Ectodermal cell (in vitro differentiated cells): ENCODE data around the gene ANKRD33B.

Source experiments
- H3K27ac ChIP-seq: 2 replicates; pipeline ENCODE4 v1.7.0; 2013; ENCODE audit warnings: mild to moderate bottlenecking, low read depth, low read length; ENCODE audit not compliant: insufficient read depth, poor library complexity, severe bottlenecking
- H3K27me3 ChIP-seq: 2 replicates; pipeline ENCODE4 v1.7.0; 2013; ENCODE audit warnings: mild to moderate bottlenecking, low read length; ENCODE audit not compliant: insufficient read depth, control insufficient read depth, poor library complexity, severe bottlenecking
- H3K36me3 ChIP-seq: one replicate; pipeline ENCODE4 v1.7.0; 2013; ENCODE audit warnings: low read length; ENCODE audit not compliant: control insufficient read depth, insufficient read depth
- H3K4me1 ChIP-seq: one replicate; pipeline ENCODE4 v1.7.0; 2013; ENCODE audit warnings: low read length; ENCODE audit not compliant: control insufficient read depth, insufficient read depth
- H3K4me3 ChIP-seq: 2 replicates; pipeline ENCODE4 v1.7.0; 2013; ENCODE audit warnings: low read depth, low read length, control low read depth; ENCODE audit not compliant: insufficient read depth
- H3K9me3 ChIP-seq: 2 replicates; pipeline ENCODE4 v1.7.0; 2013; ENCODE audit warnings: mild to moderate bottlenecking, low read length, moderate library complexity; ENCODE audit not compliant: control insufficient read depth
- WGBS, 2 experiments: methylation state at CpG; one replicate each; pipeline ENCODE4 v1.1.7; 2013; ENCODE audit warnings: missing lambda C conversion rate in 2 of 2; 5-methylcytosine and 5-hydroxymethylcytosine counted together

The ANKRD33B gene

DNA sequence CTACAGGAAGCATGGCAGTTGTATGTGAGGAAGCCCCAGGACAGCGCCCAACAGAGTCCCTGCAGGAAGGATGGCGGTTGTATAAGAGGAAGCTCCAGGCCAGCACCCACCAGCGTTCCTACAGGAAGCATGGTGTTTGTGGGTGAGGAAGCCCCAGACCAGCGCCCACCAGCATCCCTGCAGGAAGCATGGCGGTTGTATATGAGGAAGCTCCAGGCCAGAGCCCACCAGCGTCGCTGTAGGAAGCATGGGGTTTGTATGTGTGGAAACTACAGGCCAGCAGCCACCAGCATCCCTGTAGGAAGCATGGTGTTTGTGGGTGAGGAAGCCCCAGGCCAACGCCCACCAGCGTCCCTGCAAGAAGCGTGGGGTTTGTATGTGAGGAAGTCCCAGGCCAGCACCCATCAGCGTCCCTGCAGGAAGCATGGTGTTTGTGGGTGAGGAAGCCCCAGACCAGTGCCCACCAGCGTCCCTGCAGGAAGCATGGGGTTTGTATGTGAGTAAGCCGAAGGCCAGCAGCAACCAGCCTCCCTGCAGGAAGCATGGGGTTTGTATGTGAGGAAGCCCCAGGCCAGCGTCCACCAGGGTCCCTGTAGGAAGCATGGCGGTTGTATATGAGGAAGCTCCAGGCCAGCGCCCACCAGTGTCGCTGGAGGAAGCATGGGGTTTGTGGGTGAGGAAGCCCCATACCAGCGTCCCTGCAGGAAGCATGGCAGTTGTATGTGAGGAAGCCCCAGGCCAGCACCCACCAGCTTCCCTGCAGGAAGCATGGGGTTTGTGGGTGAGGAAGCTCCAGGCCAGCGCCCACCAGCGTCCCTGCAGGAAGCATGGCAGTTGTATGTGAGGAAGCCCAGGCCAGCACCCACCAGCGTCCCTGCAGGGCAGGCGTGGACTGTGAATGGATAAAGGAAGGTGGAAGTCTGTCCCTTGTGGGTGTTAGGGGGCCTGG is 118.1 kb downstream of the ANKRD33B start:
- Histone ChIP-seq H3K36me3 (peaks cover 26% of the 10 kb centered on the region), H3K27me3 (no peaks in the 10 kb centered on the region), H3K27ac (no peak overlapping the region), H3K4me1 (no peaks in the 10 kb centered on the region), H3K4me3 (no peak overlapping the region), H3K9me3 (no peaks in the 10 kb centered on the region)
- WGBS, 2 experiments: 96% methylated on average over 22 of the region's 22 CpGs

DNA sequence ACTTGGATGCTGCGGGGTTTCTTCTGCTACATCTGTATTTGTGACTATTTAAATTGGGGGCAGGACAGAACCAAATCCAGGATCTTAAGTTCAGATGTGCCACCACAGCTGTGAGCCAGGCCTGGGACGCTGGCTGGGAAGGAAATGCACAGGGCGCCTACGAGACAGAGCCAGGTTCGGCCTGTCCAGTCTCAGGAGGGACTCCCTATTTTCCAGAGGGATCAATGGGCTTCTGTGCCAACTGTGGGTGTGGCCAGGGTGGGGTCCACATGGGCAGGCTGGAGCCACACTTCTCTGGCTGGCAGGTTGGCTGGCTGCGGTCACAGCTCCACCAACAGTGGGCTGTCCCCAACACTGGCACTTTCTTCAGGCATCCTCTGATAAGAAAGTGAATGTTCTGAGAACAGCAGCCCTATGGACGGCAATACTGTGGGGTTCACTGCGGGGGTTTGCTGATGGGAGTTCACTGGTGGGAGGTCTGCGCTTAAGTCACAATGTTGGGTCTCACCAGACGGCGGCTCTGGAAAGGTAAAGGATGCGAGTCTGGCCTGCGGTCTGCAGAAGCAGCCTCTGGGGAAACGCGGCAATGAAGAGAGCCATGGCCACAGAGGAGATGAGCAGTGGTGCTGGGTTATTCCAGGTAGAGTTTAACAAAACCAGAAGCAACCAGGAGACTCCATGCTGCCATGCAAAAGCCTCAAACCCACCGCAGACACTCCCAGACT is 119.1 kb downstream of the ANKRD33B start:
- Histone ChIP-seq H3K27ac (no peak overlapping the region), H3K27me3 (no peaks in the 10 kb centered on the region), H3K4me3 (no peak overlapping the region), H3K9me3 (no peaks in the 10 kb centered on the region), H3K4me1 (no peaks in the 10 kb centered on the region), H3K36me3 (peaks cover 20% of the 10 kb centered on the region)
- 97% methylated on average over 16 of the region's 16 CpGs for WGBS, 2 experiments

DNA sequence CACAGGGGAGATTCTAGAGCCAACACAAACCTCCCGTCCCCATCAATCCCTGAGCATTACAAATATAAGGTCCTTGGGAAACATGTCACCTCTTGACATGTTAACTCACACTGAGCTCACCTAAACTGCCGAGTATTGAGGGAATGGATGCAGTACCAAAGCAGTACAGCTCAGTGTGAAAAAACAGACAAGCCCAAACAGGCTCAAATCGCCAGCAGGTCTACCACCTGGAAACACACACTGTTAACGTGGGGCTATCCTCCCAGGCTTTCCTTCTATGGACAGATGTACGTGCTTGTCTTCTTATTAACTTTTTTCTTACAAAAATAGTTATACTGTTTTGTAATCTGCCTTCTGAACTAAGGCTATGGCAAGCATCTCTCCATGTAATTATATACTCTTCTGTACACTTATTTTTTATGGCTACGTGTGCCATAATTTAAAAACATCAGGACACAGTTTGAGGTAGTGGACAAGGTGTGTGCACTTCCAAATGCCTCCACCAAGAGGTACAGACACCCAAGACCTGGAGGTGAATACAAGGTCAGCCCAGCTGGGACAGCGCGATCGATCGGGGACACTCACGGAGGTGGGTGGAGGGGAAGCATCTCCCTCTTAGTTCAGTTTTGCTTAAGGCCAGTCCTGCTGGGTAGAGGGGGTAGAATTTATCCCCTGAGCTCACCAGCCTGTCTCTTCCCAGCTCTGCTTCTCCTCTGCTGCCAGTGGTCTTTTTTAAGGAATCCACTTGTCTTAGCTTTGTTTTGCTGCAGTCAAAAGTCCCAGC is 120.6 kb downstream of the ANKRD33B start:
- no peaks in the 10 kb centered on the region for H3K4me1 ChIP-seq
- peaks cover 16% of the 10 kb centered on the region for H3K36me3 ChIP-seq
- no peak overlapping the region for H3K27ac ChIP-seq
- no peak overlapping the region for H3K4me3 ChIP-seq
- 91 to 94% methylated on average over 11 of the region's 11 CpGs for WGBS, 2 experiments
- H3K27me3 ChIP-seq: no peaks in the 10 kb centered on the region
- H3K9me3 ChIP-seq: no peaks in the 10 kb centered on the region

DNA sequence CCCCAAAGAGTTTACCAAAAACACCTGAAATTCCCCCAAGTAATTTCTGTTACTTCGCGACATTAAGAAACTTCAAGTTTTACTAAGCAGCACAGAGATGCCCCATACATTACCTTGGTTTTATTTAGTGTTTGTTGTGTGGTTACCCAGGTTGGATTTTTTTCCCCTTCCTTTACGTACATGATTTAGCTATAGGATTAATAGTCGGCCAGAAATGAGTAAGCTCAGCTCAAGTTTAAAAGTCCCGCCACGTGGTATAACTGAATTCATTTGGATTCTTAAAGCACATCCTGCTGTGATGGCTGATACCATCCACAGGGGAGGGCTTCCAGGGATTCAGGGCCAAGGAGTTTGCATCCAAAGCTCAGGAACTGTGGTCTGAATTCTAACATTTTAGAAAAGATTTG is 121.2 kb downstream of the ANKRD33B start:
- WGBS, 2 experiments: 78 to 80% methylated on average over 6 of the region's 6 CpGs
- Histone ChIP-seq H3K27me3 (no peaks in the 10 kb centered on the region), H3K4me3 (no peak overlapping the region), H3K9me3 (no peaks in the 10 kb centered on the region), H3K36me3 (peaks cover 10% of the 10 kb centered on the region), H3K27ac (no peak overlapping the region), H3K4me1 (no peaks in the 10 kb centered on the region)

DNA sequence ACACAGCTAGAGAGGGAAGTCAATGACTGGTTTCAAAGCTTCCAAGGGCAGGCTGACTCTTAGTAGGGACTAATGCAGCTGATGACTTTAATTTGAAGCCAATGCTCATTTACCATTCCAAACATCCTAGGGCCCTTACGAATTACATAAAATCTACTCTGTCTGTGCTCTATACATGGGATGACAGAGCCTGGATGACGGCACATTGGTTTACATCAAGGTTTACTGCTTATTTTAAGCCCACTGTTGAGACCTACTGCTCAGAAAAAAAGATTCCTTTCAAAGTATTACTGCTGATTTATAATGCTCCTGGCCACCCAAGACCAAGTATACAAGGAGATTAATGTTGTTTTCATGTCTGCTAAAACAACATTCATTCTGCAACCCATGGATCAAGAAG is 123.0 kb downstream of the ANKRD33B start:
- no peaks in the 10 kb centered on the region for H3K36me3 ChIP-seq

DNA sequence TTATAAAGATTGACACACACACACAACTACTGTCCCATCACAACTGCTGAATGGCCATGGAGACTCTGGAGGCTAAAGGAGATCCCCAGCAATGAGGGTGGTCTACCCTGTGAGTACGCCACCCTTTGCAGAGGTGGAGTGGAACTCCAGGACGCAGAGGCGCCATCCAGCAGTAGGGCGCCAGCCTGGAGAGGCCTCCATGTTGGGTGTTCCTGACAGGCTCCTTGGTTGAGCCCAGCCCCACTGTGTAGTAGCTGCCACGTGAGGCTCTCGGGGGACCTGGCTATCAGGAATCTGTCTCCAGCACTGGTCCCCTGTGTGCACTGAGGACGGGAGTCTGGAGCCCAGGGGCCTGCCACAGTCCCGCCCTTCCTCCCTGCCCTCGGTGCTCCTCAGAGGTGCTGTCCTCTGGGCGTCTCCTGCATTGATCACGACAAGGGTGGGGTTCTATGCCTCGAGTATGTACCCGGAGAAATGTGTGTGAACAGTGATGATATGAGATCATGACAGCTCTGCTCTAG is 124.8 kb downstream of the ANKRD33B start:
- H3K27me3 ChIP-seq: no peaks in the 10 kb centered on the region
- H3K27ac ChIP-seq: no peak overlapping the region
- H3K9me3 ChIP-seq: no peaks in the 10 kb centered on the region
- H3K36me3 ChIP-seq: no peaks in the 10 kb centered on the region
- WGBS, 2 experiments: 95 to 96% methylated on average over 13 of the region's 13 CpGs
- H3K4me3 ChIP-seq: no peak overlapping the region
- no peaks in the 10 kb centered on the region for H3K4me1 ChIP-seq

More for the DNA sequence above, 123.0 kb downstream of the ANKRD33B start:
- Histone ChIP-seq H3K27ac (no peak overlapping the region), H3K4me1 (no peaks in the 10 kb centered on the region), H3K27me3 (no peaks in the 10 kb centered on the region), H3K9me3 (no peaks in the 10 kb centered on the region), H3K4me3 (no peak overlapping the region)
- WGBS, 2 experiments: 89 to 96% methylated on average over 2 of the region's 2 CpGs

DNA sequence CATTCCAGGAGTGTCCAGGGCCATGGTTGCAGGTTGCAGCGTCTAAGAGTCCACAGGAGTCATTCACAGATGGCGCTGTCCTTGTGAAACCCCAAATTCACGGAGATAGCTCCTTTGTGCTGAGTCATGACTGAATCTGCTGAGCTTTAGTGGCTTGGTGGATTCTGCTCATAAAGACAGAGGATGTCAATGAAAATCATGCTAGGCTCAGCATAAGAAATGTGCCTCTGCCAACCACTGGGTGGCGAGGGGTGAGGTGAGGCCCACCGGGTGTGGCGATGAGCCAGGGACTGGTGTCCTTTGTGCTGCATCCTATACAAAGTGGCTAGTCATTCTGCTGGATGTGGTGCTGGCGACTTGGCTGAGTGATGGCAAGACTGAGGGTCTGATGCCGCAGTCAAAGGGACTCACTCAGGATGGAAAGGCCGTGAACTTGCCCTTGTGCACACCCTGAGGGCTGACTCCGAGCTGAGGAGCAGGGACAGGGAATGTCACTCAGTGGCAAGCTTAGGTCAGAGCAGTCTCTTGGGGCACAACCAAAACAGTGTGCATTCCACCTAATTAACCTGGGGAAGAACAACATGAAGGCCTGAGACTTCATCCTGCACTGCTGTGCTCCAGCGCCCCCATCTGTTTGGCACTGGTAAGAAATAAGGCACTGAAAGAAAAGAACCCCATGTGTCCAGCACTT is 125.7 kb downstream of the ANKRD33B start:
- Histone ChIP-seq H3K4me3 (no peak overlapping the region), H3K9me3 (no peaks in the 10 kb centered on the region), H3K36me3 (no peaks in the 10 kb centered on the region), H3K4me1 (no peaks in the 10 kb centered on the region), H3K27ac (no peak overlapping the region), H3K27me3 (no peaks in the 10 kb centered on the region)
- WGBS, 2 experiments: 83 to 85% methylated on average over 11 of the region's 11 CpGs

DNA sequence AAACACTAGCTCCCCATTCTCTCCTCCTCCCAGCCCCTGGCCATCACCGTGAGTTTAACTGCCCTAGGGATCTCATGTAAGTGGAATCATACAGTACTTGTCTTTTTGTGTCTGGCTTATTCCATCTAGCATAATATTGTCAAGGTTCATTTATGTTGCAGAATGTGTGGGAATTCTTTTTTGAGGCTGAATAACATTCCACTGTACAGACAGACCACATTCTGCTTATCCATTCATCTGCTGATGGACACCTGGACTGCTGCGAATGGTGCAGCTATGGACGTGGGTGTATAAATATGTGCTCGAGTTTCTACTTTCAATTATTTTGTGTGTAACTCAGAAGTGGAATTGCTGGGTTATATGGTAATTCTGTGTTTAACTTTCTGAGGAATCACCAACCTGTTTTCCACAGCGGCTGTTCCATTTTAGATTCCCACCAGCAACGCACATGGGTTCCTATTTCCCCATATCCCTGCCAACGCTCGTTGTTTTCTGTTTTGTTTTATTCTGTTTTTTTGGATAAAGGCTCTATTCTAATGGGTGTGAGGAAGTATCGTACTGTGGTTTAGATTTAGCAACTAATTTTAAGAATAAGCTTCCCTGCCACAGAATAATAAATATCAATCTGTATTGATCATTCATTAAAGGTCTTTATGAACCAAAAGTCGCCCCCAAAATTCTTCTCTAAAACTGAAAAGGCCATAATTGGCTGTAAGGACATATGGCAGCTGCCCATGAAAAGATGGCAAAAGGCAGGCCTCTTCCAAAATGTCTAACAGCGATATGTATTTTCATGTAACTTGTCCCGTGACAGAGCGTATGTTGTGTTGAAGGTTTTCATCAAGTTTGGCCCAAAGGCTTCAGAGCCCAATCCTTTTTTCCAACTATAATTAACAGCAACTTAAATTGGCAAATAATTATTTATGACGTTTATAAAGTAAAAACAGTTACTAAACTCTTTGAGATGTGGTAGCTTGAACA is 126.9 kb downstream of the ANKRD33B start:
- Histone ChIP-seq H3K27me3 (no peaks in the 10 kb centered on the region), H3K4me1 (no peaks in the 10 kb centered on the region), H3K9me3 (no peaks in the 10 kb centered on the region), H3K36me3 (no peaks in the 10 kb centered on the region), H3K27ac (no peak overlapping the region), H3K4me3 (no peak overlapping the region)
- 90 to 94% methylated on average over 12 to 13 of the region's 14 CpGs for WGBS, 2 experiments
